IMR-90 (cell line): ENCODE data around the gene KHNYN. TPM values are rescaled to one million over a fixed set of nuclear protein-coding genes. Genes with fewer than 3 reads are reported as not detected.

Source experiments
- ATAC-seq: fragments of 200-7000 bp; cut with Tn5 transposase; 2 replicates; pipeline ENCODE4 v1.9.1; 2020; ENCODE audit warnings: low read depth, mild to moderate bottlenecking, moderate library complexity
- BruUV-seq: library from RNA; stranded (reverse); fragments of 400-500 nt; replicated peaks from 2 replicates; lab custom pipeline; 2021; lab: Mats Ljungman, UMichigan
- CTCF ChIA-PET: fragments of 300-600 bp; formaldehyde crosslinking; extraction: SDS; loops from one replicate; lab custom pipeline; 2021; ENCODE audit warnings: antibody characterized with exemption; lab: Yijun Ruan, JAX
- POLR2A ChIA-PET: fragments of 300-600 bp; sonication (Branson Sonifier 250); formaldehyde crosslinking; loops from one replicate; lab custom pipeline; 2022; ENCODE audit warnings: antibody characterized with exemption; ENCODE audit not compliant: unreplicated experiment; lab: Charles Lee
- DNase-seq: peaks from one replicate; pipeline ENCODE4 v3.0.0; 2013
- H2AFZ ChIP-seq: replicated peaks from 2 replicates; pipeline ENCODE3; 2013; ENCODE audit warnings: low read length, mild to moderate bottlenecking; ENCODE audit not compliant: poor library complexity
- H2AK5ac ChIP-seq: 2 replicates; pipeline ENCODE4 v1.6.1; 2013; ENCODE audit warnings: low read depth, low read length, inconsistent platforms
- H2AK9ac ChIP-seq: replicated peaks from 2 replicates; pipeline ENCODE3; 2013; ENCODE audit warnings: mild to moderate bottlenecking, low read depth, low read length, moderate library complexity; ENCODE audit not compliant: poor library complexity
- H2BK120ac ChIP-seq: 2 replicates; pipeline ENCODE4 v1.6.1; 2013; ENCODE audit warnings: low read depth, low read length, inconsistent platforms
- H2BK15ac ChIP-seq: 3 replicates; pipeline ENCODE4 v1.6.1; 2013; ENCODE audit warnings: low read depth, low read length, inconsistent platforms
- H2BK20ac ChIP-seq: 2 replicates; pipeline ENCODE4 v1.6.1; 2013; ENCODE audit warnings: low read depth, mild to moderate bottlenecking, inconsistent platforms, low read length, moderate library complexity
- H2BK5ac ChIP-seq: 2 replicates; pipeline ENCODE4 v1.6.1; 2013; ENCODE audit warnings: mild to moderate bottlenecking, low read depth, low read length, inconsistent platforms; ENCODE audit not compliant: poor library complexity, severe bottlenecking
- H3K14ac ChIP-seq: replicated peaks from 2 replicates; pipeline ENCODE4 v1.6.1; 2013; ENCODE audit warnings: low read depth, low read length, inconsistent platforms
- H3K18ac ChIP-seq: 2 replicates; pipeline ENCODE4 v1.6.1; 2013; ENCODE audit warnings: low read depth, low read length, control low read depth
- H3K23ac ChIP-seq: 2 replicates; pipeline ENCODE4 v1.6.1; 2013; ENCODE audit warnings: low read depth, low read length, inconsistent platforms
- H3K27ac ChIP-seq: 2 replicates; pipeline ENCODE4 v1.5.1; 2013; ENCODE audit warnings: mild to moderate bottlenecking, control low read depth, low read length; ENCODE audit not compliant: insufficient read depth
- H3K27me3 ChIP-seq: 2 replicates; pipeline ENCODE4 v1.6.1; 2013; ENCODE audit warnings: low read length; ENCODE audit not compliant: control insufficient read depth, insufficient read depth
- H3K36me3 ChIP-seq: 2 replicates; pipeline ENCODE4 v1.6.1; 2013; ENCODE audit warnings: low read length, mixed read lengths; ENCODE audit not compliant: control insufficient read depth, insufficient read depth
- H3K4ac ChIP-seq: 2 replicates; pipeline ENCODE4 v1.6.1; 2013; ENCODE audit warnings: low read depth, low read length, inconsistent platforms
- H3K4me1 ChIP-seq: 2 replicates; pipeline ENCODE4 v1.6.1; 2013; ENCODE audit warnings: low read length, mixed read lengths; ENCODE audit not compliant: control insufficient read depth, insufficient read depth
- H3K4me2 ChIP-seq: 2 replicates; pipeline ENCODE4 v1.6.1; 2013; ENCODE audit warnings: low read depth, mild to moderate bottlenecking, control low read depth, low read length, moderate library complexity
- H3K4me3 ChIP-seq: 2 replicates; pipeline ENCODE4 v1.5.1; 2013; ENCODE audit warnings: low read depth, mild to moderate bottlenecking, control low read depth, low read length, moderate library complexity; ENCODE audit not compliant: insufficient read depth
- H3K56ac ChIP-seq: 2 replicates; pipeline ENCODE4 v1.6.1; 2013; ENCODE audit warnings: low read length, inconsistent platforms; ENCODE audit not compliant: insufficient read depth; ENCODE audit errors: extremely low read depth
- H3K79me1 ChIP-seq, 2 experiments: 2 replicates each; pipeline ENCODE4 v1.6.1; 2013; ENCODE audit warnings: low read length in 2 of 2, inconsistent platforms in 1 of 2, low read depth in 1 of 2
- H3K9ac ChIP-seq: 2 replicates; pipeline ENCODE4 v1.6.1; 2013; ENCODE audit warnings: low read depth, low read length, control low read depth
- H3K9me1 ChIP-seq: 2 replicates; pipeline ENCODE4 v1.6.1; 2013; ENCODE audit warnings: low read length, inconsistent platforms; ENCODE audit not compliant: insufficient read depth
- H3K9me3 ChIP-seq: 2 replicates; pipeline ENCODE4 v1.6.1; 2013; ENCODE audit warnings: low read length; ENCODE audit not compliant: control insufficient read depth, insufficient read depth
- H4K20me1 ChIP-seq: 2 replicates; pipeline ENCODE4 v1.6.1; 2013; ENCODE audit warnings: low read length, inconsistent platforms; ENCODE audit not compliant: insufficient read depth
- H4K5ac ChIP-seq: 2 replicates; pipeline ENCODE4 v1.6.1; 2013; ENCODE audit warnings: mild to moderate bottlenecking, low read depth, low read length, control low read depth
- H4K8ac ChIP-seq, 2 experiments: 2 replicates each; pipeline ENCODE4 v1.6.1; 2013; ENCODE audit warnings: low read depth in 2 of 2, low read length in 2 of 2, control low read depth in 1 of 2, inconsistent platforms in 1 of 2
- H4K91ac ChIP-seq: 2 replicates; pipeline ENCODE4 v1.6.1; 2013; ENCODE audit warnings: low read depth, low read length, inconsistent platforms; ENCODE audit not compliant: insufficient read depth
- BHLHE40 ChIP-seq: fragments of 150-350 bp; IDR thresholded peaks from 2 replicates; pipeline ENCODE4 v1.6.1; 2016; ENCODE audit warnings: mild to moderate bottlenecking, low read depth, low read length
- CEBPB ChIP-seq: IDR thresholded peaks from 2 replicates; pipeline ENCODE4 v1.6.1; 2012; ENCODE audit warnings: low read depth, low read length, improper control_type of control experiment
- CHD1 ChIP-seq: IDR thresholded peaks from 2 replicates; pipeline ENCODE4 v1.6.1; 2012; ENCODE audit warnings: low read depth, low read length, improper control_type of control experiment
- CTCF ChIP-seq: conservative IDR thresholded peaks from 2 replicates; pipeline ENCODE4 v1.5.1; 2012; ENCODE audit warnings: mild to moderate bottlenecking, low read depth, low read length, improper control_type of control experiment
- FOS ChIP-seq: fragments of 150-350 bp; IDR thresholded peaks from 2 replicates; pipeline ENCODE4 v1.6.1; 2016; ENCODE audit warnings: low read depth, low read length
- MAFK ChIP-seq: IDR thresholded peaks from 2 replicates; pipeline ENCODE4 v1.6.1; 2012; ENCODE audit warnings: low read depth, low read length, improper control_type of control experiment
- MAZ ChIP-seq: IDR thresholded peaks from 2 replicates; pipeline ENCODE4 v1.6.1; 2012; ENCODE audit warnings: low read depth, mild to moderate bottlenecking, low read length, improper control_type of control experiment, moderate library complexity, borderline replicate concordance
- MXI1 ChIP-seq: IDR thresholded peaks from 2 replicates; pipeline ENCODE4 v1.6.1; 2012; ENCODE audit warnings: low read depth, mild to moderate bottlenecking, low read length, moderate library complexity, borderline replicate concordance
- NFE2L2 ChIP-seq: fragments of 150-350 bp; IDR thresholded peaks from 2 replicates; pipeline ENCODE4 v1.6.1; 2016; ENCODE audit warnings: low read depth, mild to moderate bottlenecking, low read length
- POLR2A ChIP-seq: IDR thresholded peaks from 2 replicates; pipeline ENCODE4 v1.6.1; 2012; ENCODE audit warnings: mild to moderate bottlenecking, low read depth, low read length
- RAD21 ChIP-seq: IDR thresholded peaks from 2 replicates; pipeline ENCODE4 v1.6.1; 2012; ENCODE audit warnings: low read length, improper control_type of control experiment
- RCOR1 ChIP-seq: IDR thresholded peaks from 2 replicates; pipeline ENCODE4 v1.6.1; 2012; ENCODE audit warnings: mild to moderate bottlenecking, low read length, improper control_type of control experiment; ENCODE audit not compliant: insufficient replicate concordance
- RFX5 ChIP-seq: IDR thresholded peaks from 2 replicates; pipeline ENCODE4 v1.8.0; 2012; ENCODE audit warnings: low read depth, mild to moderate bottlenecking, low read length, moderate library complexity
- SMC3 ChIP-seq: fragments of 150-350 bp; IDR thresholded peaks from 2 replicates; pipeline ENCODE4 v1.6.1; 2016; ENCODE audit warnings: low read depth, mild to moderate bottlenecking, antibody characterized with exemption, low read length, moderate library complexity
- USF2 ChIP-seq: fragments of 150-350 bp; IDR thresholded peaks from 2 replicates; pipeline ENCODE4 v1.6.1; 2017; ENCODE audit warnings: mild to moderate bottlenecking, antibody characterized with exemption, low read length, low read depth
- WGBS, 2 experiments: methylation state at CpG; one replicate each; pipeline versions ENCODE4 v1.1.5 to v1.1.7; 2013; ENCODE audit warnings: missing lambda C conversion rate in 2 of 2; ENCODE audit not compliant: insufficient read length in 1 of 2; ENCODE audit errors: extremely low coverage in 2 of 2; 5-methylcytosine and 5-hydroxymethylcytosine counted together
- dilution Hi-C: fragments of 300-500 bp; cut with HindIII; formaldehyde crosslinking; loops from one replicate; pipeline ENCODE4 v1.14.3; 2018; ENCODE audit warnings: low sequenced_read_pairs; ENCODE audit not compliant: unreplicated experiment
- in situ Hi-C: fragments of 300-500 bp; cut with MboI; formaldehyde crosslinking; loops from 3 replicates; pipeline ENCODE4 v1.14.3; 2019; ENCODE audit warnings: low sequenced_read_pairs, inconsistent platforms, mixed read lengths
- intact Hi-C: fragments of 100-400 bp; cut with micrococcal nuclease; formaldehyde crosslinking; loops from 2 replicates; pipeline ENCODE4 v1.10.0; 2022
- polyA plus RNA-seq, 3 experiments: library from polyadenylated mRNA; depleted of rRNA; stranded (reverse); fragments of >200 nt; gene quantifications; 2 replicates each; pipeline ENCODE4 v1.2.3, GENCODE V29; 2012; ENCODE audit warnings: low replicate concordance in 1 of 3
- total RNA-seq: library from RNA; depleted of rRNA; stranded (reverse); fragments of >200 nt; gene quantifications from 2 replicates; pipeline ENCODE4 v1.2.3, GENCODE V29; 2012

Gene KHNYN
- total and polyA plus RNA-seq, 2 of the 4 experiments (the other 2 are of a cell fraction) = 18.9 to 24.4 TPM

GRCh38 chr14:24415421-24416253 is 14.1 kb upstream of the KHNYN start:
- H3K9ac ChIP-seq = no peak overlapping the region
- no peak overlapping the region for H4K8ac ChIP-seq
- ChIA-PET CTCF (no interaction called here), POLR2A (no interaction called here)
- no peaks in the 10 kb centered on the region for H3K9me3 ChIP-seq
- H3K4me2 ChIP-seq = no peak overlapping the region
- H3K56ac ChIP-seq = no peak overlapping the region
- intact Hi-C loops = no loop called here
- no peak overlapping the region for H3K18ac ChIP-seq
- H3K79me1 ChIP-seq = no peaks in the 10 kb centered on the region; a peak in 1 of 4 replicates
- H3K4ac ChIP-seq = no peak overlapping the region
- peaks cover 25% of the 10 kb centered on the region; the same call in 1 of the 2 replicates for H3K36me3 ChIP-seq
- no peak for ATAC-seq
- H2AK9ac ChIP-seq = no peak overlapping the region
- in situ Hi-C loops = no loop called here
- no peaks in the 10 kb centered on the region for H3K4me1 ChIP-seq
- dilution Hi-C loops = no loop called here
- no peak overlapping the region for H4K91ac ChIP-seq
- H3K27me3 ChIP-seq = peaks cover 19% of the 10 kb centered on the region
- no peak overlapping the region for H3K23ac ChIP-seq
- no peak overlapping the region for H2BK15ac ChIP-seq
- H2BK20ac ChIP-seq = no peak overlapping the region
- no peak overlapping the region for H2BK5ac ChIP-seq
- DNase-seq = no peak
- 88% methylated on average over 5 of the region's 25 CpGs; no CpG with 5 or more reads in 1 of the 2 experiments for WGBS, 2 experiments
- H2BK120ac ChIP-seq = no peak overlapping the region
- H3K14ac ChIP-seq = no peak overlapping the region
- peaks cover 6% of the 10 kb centered on the region; the same call in 1 of the 2 replicates for H3K9me1 ChIP-seq
- H3K27ac ChIP-seq = no peak overlapping the region
- no peak overlapping the region for H3K4me3 ChIP-seq
- BruUV-seq = no TSS peak
- H4K20me1 ChIP-seq = 0 out of 2 replicates have a peak, but pooled peaks cover 3% of the 10 kb centered on the region
- H2AK5ac ChIP-seq = no peak overlapping the region
- no peak overlapping the region for H2AFZ ChIP-seq
- H4K5ac ChIP-seq = no peak overlapping the region
- no peak for TF ChIP-seq MXI1
- TF ChIP-seq RCOR1 = no peak
- TF ChIP-seq BHLHE40 = no peak
- no peak for TF ChIP-seq CTCF
- no peak for TF ChIP-seq USF2
- no peak for TF ChIP-seq RFX5
- TF ChIP-seq FOS = no peak
- no peak for TF ChIP-seq RAD21
- no peak for TF ChIP-seq MAZ
- TF ChIP-seq CEBPB = no peak
- no peak for TF ChIP-seq CHD1
- no peak for TF ChIP-seq NFE2L2
- TF ChIP-seq SMC3 = no peak
- no peak for TF ChIP-seq POLR2A
- no peak for TF ChIP-seq MAFK
